D341Med (cell line): ENCODE results near the gene AFAP1L1.

ENCODE experiments used
- DNase-seq: peaks from one replicate; pipeline ENCODE4 v3.0.0; 2012; ENCODE audit warnings: low spot score

AFAP1L1 gene

DNA sequence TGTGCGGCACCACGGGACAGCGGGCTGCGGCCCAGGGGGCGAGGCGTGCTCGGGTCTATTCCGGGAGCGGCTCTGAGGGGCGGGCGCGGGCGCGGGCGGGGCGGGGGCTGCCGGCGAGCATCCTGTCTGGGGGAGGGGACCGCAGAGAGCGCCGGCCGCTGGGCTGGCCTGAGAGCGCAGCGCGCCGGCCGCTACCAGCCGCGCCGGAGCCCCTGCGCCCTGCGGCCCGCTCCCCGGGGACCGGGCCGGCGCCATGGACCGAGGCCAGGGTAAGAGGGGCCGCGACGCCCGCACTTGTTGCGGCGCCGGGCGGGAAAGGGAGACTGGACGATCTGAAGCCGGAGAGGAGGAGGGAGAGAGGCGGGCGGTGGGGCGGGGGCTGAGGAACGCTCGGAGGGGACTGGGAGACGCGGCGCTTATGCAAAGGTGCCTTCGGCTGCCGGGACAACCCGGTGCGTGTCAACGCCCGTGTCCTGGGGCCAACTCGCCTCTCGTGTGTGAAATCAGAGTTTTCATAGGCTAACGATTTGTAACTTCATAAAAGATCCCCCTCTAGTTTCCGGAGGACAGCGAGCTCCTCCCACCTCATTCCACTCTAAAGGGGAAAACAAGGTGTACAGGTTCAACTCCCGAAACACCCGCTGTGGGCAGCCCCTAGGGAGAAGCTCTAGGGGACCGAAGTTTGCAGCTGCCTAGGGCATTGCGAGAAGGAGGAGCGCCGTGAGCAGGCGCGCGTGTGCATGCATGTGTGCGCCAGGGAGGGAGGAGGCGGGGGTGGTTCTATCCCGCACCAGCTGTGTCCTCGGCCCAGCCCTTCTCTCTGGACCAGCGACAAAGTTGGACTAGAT lies at the start of gene AFAP1L1:
AFAP1L1 (plus strand) TSS at position 144 of the 848 bp plus-strand sequence; CDS start at position 254, 110 bp downstream.
- peak; percentile 50 for DNase-seq

DNA sequence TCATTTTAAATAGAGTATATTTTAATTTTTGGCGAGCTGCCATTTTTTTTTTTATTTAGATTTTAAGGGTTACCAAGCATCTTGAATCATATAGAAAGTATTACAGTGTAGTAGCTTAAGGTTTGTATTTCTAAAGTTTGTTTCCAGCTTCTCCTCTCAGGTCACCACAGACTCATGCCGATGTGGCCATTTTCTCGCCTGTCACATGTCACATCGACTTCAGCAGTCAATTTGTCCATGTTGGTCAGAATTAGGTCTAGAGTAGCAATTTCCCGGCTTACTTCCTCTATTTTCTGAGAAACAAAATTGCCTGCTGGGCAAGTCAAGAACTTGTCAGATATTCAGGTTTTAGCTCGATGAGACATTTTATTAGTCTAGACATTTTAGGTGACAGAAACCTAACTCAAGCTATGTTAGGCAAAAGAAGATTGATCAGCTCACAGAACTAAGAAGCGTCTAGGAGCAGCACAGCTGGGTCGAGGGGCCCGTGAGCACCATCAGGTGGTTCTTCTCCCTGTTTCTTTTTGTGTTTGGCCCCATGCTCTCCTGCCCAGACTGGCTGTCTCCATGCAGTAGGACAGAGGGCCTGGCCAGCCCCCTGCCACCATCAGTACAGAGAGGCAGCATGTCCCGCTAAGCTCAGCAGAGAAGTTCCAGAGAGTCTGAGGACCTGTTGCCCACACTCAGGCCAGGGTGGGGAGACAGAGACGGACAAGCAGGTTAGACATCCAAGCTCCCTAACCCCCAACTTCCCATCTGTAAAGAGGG lies 48.4 kb upstream of the AFAP1L1 start:
- no peak for DNase-seq

DNA sequence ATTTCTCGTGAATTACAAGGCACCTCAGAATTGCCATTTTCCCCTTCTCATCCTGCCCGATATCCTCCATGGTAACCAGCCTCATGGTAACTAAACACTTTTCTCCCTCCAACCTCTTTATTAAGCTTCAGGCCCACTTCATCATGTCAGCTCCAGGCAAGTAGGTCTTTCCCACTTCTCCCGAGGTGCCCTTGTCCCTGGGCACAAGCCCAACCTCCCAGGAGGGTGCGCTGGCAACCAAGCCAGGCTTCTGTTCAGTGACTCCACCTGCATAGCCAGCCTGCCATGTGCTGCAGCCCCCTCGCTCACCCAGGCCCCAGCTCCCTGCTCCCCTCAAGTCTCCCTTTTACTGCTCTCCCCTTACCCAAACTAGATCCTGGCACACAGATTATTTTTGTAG lies 47.4 kb upstream of the AFAP1L1 start:
- DNase-seq, result no peak

DNA sequence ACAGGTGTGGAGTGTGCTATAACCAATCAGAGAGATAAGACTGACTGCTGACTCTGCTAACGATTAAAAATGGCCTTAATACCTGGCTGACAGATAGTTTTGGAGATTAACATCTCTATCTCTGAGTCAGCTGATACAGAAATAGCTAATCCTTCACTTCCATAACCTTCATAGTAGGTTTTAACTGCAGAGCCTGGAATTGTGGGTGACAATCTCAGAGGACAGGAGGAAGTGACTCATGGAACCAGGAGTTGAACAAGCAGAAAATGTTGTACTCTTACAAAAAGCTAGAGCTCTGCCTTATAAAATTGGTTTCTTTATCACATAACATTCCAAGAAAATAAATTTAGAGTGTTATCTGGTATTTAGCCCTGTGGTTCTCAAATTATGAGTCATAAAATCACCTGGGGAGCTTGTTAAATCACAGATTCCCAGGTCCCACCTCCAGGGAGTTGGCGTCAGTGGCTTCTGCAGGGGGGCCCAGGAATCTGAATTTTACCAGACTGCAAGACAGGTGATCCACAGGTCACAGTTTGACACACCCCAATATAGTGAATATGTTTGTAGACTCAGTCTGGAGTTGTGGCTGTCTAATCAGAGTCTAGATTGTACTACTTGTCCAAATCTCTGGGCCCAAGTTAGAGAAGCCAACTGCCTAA lies 44.4 kb upstream of the AFAP1L1 start:
- DNase-seq, result no peak

DNA sequence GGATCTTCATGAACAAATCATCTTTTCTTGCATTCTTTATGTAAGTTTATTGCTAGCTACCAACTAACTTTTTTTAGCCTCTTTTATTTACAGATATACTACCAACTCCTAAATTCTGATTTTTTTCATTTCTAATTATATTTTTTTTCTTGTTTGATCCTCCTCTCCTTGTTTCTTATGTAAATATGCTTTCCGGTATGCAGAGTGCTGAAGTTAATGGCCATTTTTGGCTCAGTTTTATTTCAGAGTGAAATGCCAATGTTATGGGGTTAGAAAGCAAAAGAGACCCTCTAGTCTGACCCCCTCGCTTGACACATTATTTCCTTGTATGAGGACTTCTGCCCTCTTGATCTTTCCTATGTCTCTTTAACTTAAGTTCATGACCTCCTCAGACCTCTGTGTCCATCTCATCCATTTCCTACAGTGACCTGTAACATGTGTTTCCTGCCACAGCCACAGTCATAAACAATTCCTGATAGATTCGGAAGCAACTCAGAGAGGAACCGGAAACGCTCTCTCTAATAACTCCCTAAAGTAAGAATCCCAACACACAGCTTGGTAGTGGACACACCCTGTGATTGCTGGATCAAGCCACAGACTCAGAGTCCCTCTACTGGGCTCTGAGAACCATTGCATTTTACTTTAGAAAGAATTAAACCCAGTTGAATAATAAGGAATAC lies 42.9 kb upstream of the AFAP1L1 start:
- DNase-seq, result no peak

DNA sequence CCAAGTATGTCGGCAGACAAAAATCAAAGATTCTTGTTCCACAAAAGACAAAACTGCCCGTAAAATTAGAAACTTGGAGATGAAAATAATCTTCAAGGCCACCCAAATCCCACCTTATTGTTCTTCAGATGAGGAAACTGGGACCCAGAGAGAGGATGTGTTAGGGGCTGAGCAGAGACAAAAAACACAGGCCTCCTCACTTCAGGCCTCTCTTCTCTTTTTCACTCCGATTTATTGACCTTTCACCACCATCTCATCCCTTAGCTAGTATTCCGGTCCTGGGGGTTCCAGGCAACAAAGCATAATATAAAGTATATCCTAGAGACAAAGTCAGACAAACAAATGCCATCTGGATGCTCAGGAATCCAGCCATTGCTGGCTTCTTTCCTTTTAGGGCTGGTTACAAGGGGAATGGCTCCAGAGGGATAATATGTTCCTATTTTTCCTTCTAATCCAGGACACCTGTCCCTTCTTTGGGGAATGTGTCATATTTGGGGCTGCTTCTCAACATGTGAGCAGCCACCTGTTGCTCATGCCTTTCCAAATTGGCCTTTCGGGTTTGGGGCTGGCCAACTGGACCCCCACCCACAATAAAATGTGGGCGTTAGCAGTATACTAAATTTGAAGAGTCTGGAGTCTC lies 42.2 kb upstream of the AFAP1L1 start:
- no peak for DNase-seq

DNA sequence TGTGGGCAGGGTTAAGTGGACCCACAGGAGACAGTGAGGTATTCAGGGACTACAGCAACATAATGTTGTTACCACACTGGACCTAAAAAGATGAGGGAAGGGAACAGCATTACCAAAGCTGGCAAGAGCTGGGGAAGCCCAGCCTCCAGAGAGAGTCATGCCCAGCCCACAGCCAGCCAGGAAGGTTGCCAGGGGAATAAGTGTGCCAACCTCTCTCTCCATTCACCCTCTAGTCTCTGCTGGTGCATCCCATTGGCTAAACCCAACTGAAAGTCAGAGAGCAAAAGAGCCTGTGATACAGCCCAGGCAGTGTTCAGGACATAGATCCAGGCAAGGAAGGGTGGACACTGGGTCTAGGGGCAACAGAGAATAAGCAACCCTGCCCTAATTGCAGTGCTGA lies 35.8 kb upstream of the AFAP1L1 start:
- no peak for DNase-seq

DNA sequence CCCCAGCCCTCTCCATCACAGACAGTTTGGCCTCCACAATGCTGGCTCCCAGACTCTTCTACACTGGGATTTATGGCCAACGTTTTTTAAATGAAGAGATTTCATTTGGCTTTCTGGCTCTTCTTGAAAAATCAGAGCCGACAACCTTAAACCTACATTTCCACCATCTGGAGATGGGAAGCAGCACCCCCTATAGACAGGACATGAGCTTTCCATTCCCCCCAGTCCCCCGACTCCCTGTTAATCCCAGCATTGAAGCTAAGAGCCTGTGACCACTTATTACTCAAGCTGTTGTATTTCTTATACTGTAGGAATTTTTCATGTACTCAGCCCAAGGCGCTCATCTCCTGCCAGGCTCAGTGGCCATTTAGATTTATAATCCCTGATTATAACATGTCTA lies 34.0 kb upstream of the AFAP1L1 start:
- no peak for DNase-seq

DNA sequence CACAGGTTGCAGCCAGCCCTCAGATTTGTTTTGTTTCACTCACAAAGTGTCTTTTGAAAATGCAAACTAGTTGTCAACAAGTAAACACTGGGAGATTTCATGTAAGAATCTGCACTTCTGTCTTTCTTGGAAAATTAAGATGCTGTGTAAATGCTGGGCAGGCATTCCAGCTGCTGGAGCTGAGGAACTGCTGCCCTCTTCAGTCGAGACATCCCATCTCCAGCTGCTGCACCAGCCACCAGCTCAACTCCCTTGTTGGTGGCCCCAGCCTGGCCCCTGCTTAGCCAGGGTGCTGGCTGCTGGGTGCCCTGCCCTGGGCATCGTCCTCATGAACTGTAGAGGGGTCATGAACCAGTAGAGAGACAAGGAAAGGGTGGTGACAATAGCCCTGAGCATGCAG lies 33.1 kb upstream of the AFAP1L1 start:
- DNase-seq, result peak; percentile 34

DNA sequence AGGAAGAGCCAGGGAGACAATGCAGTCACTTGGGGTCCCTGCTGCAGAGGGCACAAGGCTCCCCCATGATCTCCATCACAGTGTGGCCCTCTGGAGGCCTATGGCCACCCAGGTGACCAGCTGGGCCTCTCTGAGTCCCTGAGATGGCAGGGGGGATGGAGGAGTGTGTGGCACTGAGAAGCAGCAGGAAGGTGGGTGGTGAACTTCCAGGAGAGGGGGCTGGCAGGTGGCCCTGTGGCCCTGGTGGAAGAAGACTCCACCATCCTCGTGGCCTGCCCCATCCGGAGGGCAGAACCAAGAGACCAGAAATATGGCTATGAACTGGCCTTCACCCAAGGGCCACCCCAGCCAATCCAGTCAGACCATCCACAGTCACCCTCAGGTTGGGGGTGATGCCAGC lies 31.7 kb upstream of the AFAP1L1 start:
- no peak for DNase-seq

DNA sequence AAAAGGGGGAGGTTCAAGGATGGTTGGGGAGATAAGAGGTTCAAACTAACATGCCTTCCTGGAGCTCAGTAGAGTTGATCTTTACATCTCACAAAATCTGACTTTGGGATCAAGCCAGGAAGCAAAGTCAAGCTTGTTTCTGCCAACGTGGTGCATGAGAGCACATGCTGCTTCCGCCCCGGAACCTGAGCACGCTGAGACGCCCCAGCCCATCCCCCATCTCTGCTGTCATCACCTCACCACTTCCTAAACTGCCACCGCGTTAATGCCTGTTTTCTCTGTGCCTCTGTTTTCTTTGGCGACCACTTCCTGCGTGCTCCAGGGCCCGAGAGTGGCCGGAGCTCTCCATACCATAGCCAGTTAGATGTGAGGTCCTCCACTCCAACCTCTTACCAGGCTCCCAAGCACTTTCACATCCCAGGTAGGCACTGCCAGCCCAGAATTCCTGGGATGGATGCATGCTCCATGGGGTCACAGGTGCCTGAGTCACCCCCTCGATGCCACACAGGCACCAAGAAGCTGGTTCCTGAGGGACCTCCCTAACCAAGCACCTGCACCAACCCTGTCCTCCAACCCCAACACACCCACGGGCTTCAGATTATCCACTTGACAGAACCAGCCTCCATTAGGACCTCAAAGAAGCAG lies 31.2 kb upstream of the AFAP1L1 start:
- no peak for DNase-seq

DNA sequence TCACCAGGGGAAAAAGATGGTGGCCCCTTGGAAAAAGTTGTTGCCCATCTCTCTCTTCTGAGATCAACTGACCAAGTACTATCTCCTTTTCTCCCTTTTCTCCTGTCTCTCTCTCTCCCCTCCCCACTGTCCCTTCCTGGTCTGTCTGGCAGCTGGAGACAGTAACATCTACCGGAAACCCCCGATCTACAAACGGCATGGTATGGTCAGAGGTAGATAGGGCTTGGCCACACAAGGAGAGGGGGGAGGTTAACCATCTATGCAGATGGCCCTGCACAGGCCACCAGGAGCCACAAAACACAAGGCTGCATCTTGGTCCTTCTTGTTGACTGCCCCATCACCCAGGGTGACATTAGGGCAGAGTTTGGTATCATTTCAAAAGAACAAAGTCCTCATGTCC lies 29.3 kb upstream of the AFAP1L1 start:
- DNase-seq, result no peak

DNA sequence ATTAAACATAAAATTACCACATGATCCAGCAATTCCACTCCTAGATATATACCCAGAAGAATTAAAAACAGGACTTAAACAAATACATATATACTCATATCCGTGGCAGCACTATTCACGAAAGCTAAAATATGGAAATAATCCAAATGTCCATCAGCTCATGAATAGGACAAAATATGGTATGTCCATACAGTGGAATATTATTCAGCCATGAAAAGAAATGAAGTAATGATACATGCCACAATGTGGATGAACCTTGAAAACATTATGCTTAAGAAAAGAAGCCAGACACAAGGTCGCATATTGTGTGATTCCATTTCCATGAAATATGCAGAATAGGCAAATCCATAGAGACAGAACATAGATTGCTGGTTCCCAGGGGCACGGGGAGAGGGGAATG lies 24.8 kb upstream of the AFAP1L1 start:
- no peak for DNase-seq

DNA sequence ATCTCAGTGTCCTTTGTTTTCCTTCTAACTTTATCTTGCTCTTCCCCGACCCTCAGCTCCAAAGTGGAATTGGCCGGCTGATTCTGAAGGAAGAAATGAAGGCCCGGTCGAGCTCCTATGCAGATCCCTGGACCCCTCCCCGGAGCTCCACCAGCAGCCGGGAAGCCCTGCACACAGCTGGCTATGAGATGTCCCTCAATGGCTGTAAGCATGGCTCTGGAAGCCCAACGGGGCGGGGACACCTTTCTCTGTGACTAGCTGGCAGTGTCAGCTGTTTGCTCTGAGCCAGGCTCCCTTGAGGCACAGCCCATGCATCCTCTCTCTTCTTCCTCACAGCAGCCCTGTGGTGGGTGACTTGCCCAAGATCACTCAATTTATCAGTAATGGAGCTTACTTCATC lies 23.9 kb upstream of the AFAP1L1 start:
- no peak for DNase-seq

DNA sequence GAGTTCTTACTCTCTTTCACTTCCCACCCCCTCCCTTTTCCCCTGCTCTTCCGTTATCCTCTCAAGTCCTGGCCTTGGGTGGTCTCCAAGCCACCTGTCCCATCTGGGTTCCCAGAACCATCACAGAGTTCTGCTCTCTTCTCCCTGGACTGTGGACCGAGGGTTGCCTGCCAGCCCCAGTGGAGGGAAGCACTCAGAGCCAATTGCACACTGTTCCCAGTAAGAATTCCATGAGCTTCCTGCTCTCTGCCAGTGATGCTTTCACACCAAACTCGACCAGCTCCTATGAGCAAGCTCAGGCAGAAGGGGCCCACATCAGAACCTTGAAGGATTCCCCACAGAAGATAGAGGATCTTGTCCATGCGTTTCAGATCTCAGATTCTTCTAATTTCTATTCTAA lies 20.1 kb upstream of the AFAP1L1 start:
- no peak for DNase-seq

DNA sequence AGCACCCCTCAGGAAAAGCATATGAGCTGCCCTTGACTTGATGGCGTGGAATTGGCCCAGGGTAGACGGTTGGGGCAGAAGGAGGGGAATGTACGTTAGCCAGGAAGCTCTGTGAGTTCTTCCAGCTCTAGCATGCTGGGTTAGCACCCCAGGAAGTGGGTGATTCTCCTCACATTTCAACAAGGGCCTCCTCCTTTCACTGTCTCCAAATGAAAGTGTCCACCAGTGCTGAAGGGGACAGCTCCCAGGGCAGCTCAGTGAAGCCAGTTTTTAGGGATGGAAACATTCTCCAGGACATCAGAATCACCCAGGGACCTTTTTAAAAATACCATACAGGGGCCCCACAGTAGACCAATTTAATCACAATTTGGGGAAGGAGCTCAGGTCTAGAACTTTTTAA lies 17.2 kb upstream of the AFAP1L1 start:
- DNase-seq, result no peak

DNA sequence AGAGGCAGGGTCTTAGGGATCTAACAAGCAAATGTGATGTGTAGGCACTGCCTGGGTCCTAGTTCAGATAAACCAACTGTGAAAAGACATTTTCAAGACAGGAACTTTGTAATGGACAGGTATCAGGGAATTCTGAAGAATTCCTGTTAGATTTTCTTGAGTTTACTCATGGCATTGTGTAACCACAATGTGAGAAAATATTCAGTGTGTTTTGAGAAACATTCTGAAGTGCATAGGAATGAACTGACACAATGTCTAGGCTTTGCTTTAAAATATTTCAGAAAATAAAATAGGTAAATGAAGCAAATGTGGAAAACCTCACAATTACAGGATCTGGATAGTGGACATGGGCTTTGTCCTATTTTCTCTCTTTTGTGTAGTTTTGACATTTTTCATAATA lies 15.2 kb upstream of the AFAP1L1 start:
- no peak for DNase-seq

DNA sequence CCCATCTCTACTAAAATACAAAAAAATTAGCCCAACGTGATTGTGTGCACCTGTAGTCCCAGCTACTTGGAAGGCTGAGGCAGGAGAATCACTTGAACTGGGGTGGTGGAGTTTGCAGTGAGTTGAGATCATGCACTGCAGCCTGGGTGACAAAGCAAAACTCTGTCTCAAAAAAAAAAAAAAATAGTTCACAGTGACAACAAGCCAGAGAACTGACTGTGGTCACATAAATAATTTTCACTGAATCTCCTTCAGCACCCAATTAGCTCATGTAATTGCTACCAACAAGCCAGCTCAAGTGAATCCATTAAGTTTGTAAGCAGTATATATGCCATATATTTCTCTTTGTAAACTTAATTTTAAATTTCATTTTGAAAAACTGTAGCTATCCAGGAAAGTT lies 14.5 kb upstream of the AFAP1L1 start:
- no peak for DNase-seq

DNA sequence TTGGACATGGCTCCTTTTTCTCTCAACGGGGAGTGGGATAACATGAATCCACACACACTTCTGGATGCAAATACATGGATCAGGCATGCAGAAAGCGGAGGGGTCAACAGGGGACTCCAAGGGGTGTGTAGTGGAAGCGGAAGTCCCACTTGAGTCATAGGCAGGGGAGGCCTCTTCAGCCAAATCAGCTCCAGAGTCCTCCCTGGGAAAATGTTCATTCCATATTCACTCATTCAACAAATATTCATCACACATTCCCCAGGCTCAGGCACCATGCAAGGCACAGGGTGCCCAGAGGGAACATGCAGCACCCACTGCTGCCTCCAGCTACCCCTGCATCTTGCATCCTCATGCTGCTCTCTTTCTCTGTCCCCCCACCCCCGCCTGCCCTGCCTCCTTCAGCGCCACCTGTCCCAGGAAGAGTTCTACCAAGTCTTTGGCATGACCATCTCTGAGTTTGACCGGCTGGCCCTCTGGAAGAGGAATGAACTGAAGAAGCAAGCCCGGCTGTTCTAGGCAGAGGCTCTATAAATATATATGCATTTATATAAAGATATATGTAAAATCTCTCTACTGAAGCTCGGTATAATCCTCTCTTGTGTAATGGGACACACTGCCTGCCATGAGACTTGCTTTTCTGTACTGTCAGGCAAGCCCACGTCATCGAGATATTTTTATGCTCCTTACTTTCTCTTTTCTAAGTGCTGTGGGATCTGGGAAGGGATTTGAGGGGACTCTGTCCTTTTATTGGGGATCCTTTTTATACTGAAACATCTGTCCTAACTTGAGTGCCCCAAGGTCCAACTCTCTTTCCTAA lies 13.6 kb upstream of the AFAP1L1 start:
- DNase-seq, result no peak

DNA sequence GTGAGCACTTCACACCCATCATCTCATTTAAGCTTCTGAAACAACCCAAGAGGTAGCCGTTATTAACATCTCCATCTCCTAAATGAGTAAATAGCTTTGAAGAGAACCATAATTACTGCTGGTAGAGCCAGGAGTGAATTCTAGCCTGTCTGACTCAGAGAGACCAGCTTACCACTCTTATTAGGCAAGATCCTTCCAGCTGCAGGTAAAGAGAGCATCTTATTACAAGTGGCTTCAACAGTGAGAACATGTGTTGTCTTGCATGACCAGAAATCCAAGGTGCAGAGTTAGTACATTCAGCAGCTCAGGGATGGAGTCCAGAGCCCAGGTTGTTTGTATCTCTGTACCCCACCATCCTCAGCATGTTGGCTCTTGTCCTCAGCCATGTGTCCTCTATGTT lies 10.9 kb upstream of the AFAP1L1 start:
- no peak for DNase-seq

DNA sequence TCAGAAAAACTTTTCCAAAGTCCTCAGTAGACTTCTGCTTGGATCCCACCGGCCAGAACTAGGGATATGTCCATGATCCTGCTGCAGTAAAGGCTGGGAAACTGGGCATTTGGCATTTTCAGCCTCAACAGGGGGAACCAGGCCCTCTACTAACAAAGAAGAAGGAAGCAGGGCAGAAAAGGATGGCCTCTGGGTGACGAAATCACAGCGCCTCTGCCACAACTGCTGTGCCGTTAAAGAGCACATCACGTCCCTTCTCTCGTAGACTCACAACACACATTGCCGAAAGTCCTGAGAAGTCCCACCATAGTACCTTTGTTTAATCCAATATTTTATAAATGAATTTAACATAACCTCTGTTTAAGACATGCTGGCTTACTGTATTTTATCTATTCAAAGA lies 10.4 kb upstream of the AFAP1L1 start:
- no peak for DNase-seq
